NCI-H2227 (cell line): ENCODE data around the gene OR10J1.
"Not testable (repeated sequence)": the region's sequence is repeated elsewhere in the genome, so short reads cannot be mapped to it uniquely, and the experiment has no call there.

Experiments used
- DNase-seq: peaks from one replicate; lab custom pipeline; 2025; ENCODE audit not compliant: unreplicated experiment; lab: John Stamatoyannopoulos, UW

Gene OR10J1

GRCh38 chr1:159439422-159439821 lies at the start of gene OR10J1:
OR10J1 (plus strand) TSS chr1:159439722; CDS start chr1:159439792, 70 bp downstream.
- DNase-seq, result no peak

GRCh38 chr1:159406821-159407220 lies 32.7 kb upstream of the OR10J1 start:
- DNase-seq, result no peak

- no peak for DNase-seq
Measured at GRCh38 chr1:159408862-159409400, 30.6 kb upstream of the OR10J1 start.

GRCh38 chr1:159421821-159422220 lies 17.7 kb upstream of the OR10J1 start:
- no peak for DNase-seq

GRCh38 chr1:159428536-159428935 lies 11.0 kb upstream of the OR10J1 start:
- DNase-seq, result no peak

- no peak for DNase-seq
Measured at GRCh38 chr1:159429074-159429861, 10.3 kb upstream of the OR10J1 start.

- DNase-seq, result no peak
Measured at GRCh38 chr1:159430985-159431384, 8.5 kb upstream of the OR10J1 start.

- no peak for DNase-seq
Measured at GRCh38 chr1:159431904-159432303, 7.6 kb upstream of the OR10J1 start, which contains the start of gene OR10J4. OR10J4 (plus strand) TSS chr1:159432204.

- no peak for DNase-seq
Measured at GRCh38 chr1:159436469-159436868, 3.1 kb upstream of the OR10J1 start.

GRCh38 chr1:159441360-159441759 lies 1.8 kb downstream of the OR10J1 start:
- DNase-seq, result no peak

GRCh38 chr1:159442428-159442827 lies 2.9 kb downstream of the OR10J1 start:
- DNase-seq, result no peak

- no peak for DNase-seq
Measured at GRCh38 chr1:159443066-159443750, 3.7 kb downstream of the OR10J1 start.

GRCh38 chr1:159444511-159444910 lies 5.0 kb downstream of the OR10J1 start:
- no peak for DNase-seq

GRCh38 chr1:159448181-159448580 lies 8.7 kb downstream of the OR10J1 start:
- no peak for DNase-seq

- not testable (repeated sequence) for DNase-seq
Measured at GRCh38 chr1:159449605-159450004, 10.1 kb downstream of the OR10J1 start.

- DNase-seq, result no peak
Measured at GRCh38 chr1:159459551-159459950, 20.0 kb downstream of the OR10J1 start.

- no peak for DNase-seq
Measured at GRCh38 chr1:159465191-159465603, 25.7 kb downstream of the OR10J1 start.

- DNase-seq, result no peak
Measured at GRCh38 chr1:159468321-159468720, 28.8 kb downstream of the OR10J1 start.

GRCh38 chr1:159469921-159470533 lies 30.5 kb downstream of the OR10J1 start:
- no peak for DNase-seq

- DNase-seq, result no peak
Measured at GRCh38 chr1:159473335-159473734, 33.8 kb downstream of the OR10J1 start.

GRCh38 chr1:159474926-159475325 lies 35.4 kb downstream of the OR10J1 start:
- no peak for DNase-seq

- DNase-seq, result no peak
Measured at GRCh38 chr1:159483501-159483900, 44.0 kb downstream of the OR10J1 start.
